Measurements from ENCODE around the gene ADCY7.
A peak's percentile ranks its signal among the peaks of the same experiment; 100 is the strongest.

Gene ADCY7

GRCh38 chr16:50276326-50276640 lies 9.9 kb downstream of the ADCY7 start:
- H3K9ac ChIP-seq (ENCODE audit: low read length) = no peak overlapping the region
- peaks cover 8% of the 10 kb centered on the region for H3K4me1 ChIP-seq (ENCODE audit: control insufficient read depth, insufficient read depth, low read depth, low read length)
- H3K27me3 ChIP-seq (ENCODE audit: control insufficient read depth in 1 of 2, insufficient read depth in 1 of 2, low read length in 2 of 2) = no peaks in the 10 kb centered on the region
- WGBS = 94% methylated on average over 2 of the region's 2 CpGs
- H2AK5ac ChIP-seq (ENCODE audit: low read length, severe bottlenecking) = no peak overlapping the region
- no peak overlapping the region for H2BK5ac ChIP-seq (ENCODE audit: low read depth, low read length, poor library complexity, severe bottlenecking)
- no peaks in the 10 kb centered on the region for H3K9me3 ChIP-seq (ENCODE audit: control insufficient read depth, low read length)
- H3K4me3 ChIP-seq (ENCODE audit: insufficient read depth in 1 of 2, low read depth in 1 of 2, low read length in 2 of 2) = no peak overlapping the region
- H3K4ac ChIP-seq (ENCODE audit: low read depth in 1 of 2, low read length in 2 of 2) = no peak overlapping the region
- H2BK15ac ChIP-seq (ENCODE audit: low read depth, poor library complexity, severe bottlenecking) = no peak overlapping the region
- H3K14ac ChIP-seq (ENCODE audit: low read length in 2 of 2) = no peak overlapping the region
- peaks cover 0 to 7% of the 10 kb centered on the region in 2 experiments for H3K36me3 ChIP-seq (ENCODE audit: control insufficient read depth in 1 of 2, insufficient read depth in 2 of 2, low read depth in 1 of 2, low read length in 2 of 2)
- peaks cover 25% of the 10 kb centered on the region for H3K79me1 ChIP-seq (replicated peaks; ENCODE audit: low read length, poor library complexity, severe bottlenecking)
- no peak overlapping the region for H3K23ac ChIP-seq (ENCODE audit: low read length in 2 of 2)
- H2BK12ac ChIP-seq (ENCODE audit: low read length in 2 of 2) = no peak overlapping the region
- H3K18ac ChIP-seq (ENCODE audit: low read depth in 1 of 2, low read length in 2 of 2) = no peak overlapping the region
- H2BK120ac ChIP-seq (ENCODE audit: low read depth, low read length) = no peak overlapping the region
- H3K27ac ChIP-seq (ENCODE audit: low read length, poor library complexity, severe bottlenecking) = no peak overlapping the region
- no peak overlapping the region for H4K8ac ChIP-seq (ENCODE audit: low read length)
- DNase-seq = no peak
- no peak overlapping the region for H2AFZ ChIP-seq (ENCODE audit: low read depth, low read length)
- H3K4me2 ChIP-seq (ENCODE audit: low read length, poor library complexity, severe bottlenecking) = no peak overlapping the region
- H4K91ac ChIP-seq (ENCODE audit: low read length) = no peak overlapping the region

GRCh38 chr16:50276801-50277555 lies 10.6 kb downstream of the ADCY7 start:
- Histone ChIP-seq H3K23ac (ENCODE audit: low read length in 2 of 2) (no peak overlapping the region), H3K27me3 (ENCODE audit: control insufficient read depth in 1 of 2, insufficient read depth in 1 of 2, low read length in 2 of 2) (no peaks in the 10 kb centered on the region), H4K8ac (ENCODE audit: low read length) (no peak overlapping the region), H3K9ac (ENCODE audit: low read length) (no peak overlapping the region), H2BK15ac (ENCODE audit: low read depth, poor library complexity, severe bottlenecking) (no peak overlapping the region), H2BK5ac (ENCODE audit: low read depth, low read length, poor library complexity, severe bottlenecking) (no peak overlapping the region), H2BK12ac (ENCODE audit: low read length in 2 of 2) (no peak overlapping the region), H2AK5ac (ENCODE audit: low read length, severe bottlenecking) (no peak overlapping the region), H3K4me2 (ENCODE audit: low read length, poor library complexity, severe bottlenecking) (no peak overlapping the region), H3K14ac (ENCODE audit: low read length in 2 of 2) (no peak overlapping the region), H3K4me3 (ENCODE audit: insufficient read depth in 1 of 2, low read depth in 1 of 2, low read length in 2 of 2) (no peak overlapping the region), H3K36me3 (ENCODE audit: control insufficient read depth in 1 of 2, insufficient read depth in 2 of 2, low read depth in 1 of 2, low read length in 2 of 2) (peaks cover 0 to 9% of the 10 kb centered on the region in 2 experiments), H3K18ac (ENCODE audit: low read depth in 1 of 2, low read length in 2 of 2) (no peak overlapping the region), H3K9me3 (ENCODE audit: control insufficient read depth, low read length) (no peaks in the 10 kb centered on the region), H2AFZ (ENCODE audit: low read depth, low read length) (no peak overlapping the region), H2BK120ac (ENCODE audit: low read depth, low read length) (no peak overlapping the region), H4K91ac (ENCODE audit: low read length) (no peak overlapping the region), H3K4ac (ENCODE audit: low read depth in 1 of 2, low read length in 2 of 2) (no peak overlapping the region), H3K4me1 (ENCODE audit: control insufficient read depth, insufficient read depth, low read depth, low read length) (peaks cover 8% of the 10 kb centered on the region), H3K79me1 (replicated peaks; ENCODE audit: low read length, poor library complexity, severe bottlenecking) (peaks cover 25% of the 10 kb centered on the region), H3K27ac (ENCODE audit: low read length, poor library complexity, severe bottlenecking) (no peak overlapping the region)
- DNase-seq = no peak
- 100% methylated on average over 1 of the region's 4 CpGs for WGBS

GRCh38 chr16:50278251-50278650 lies 11.9 kb downstream of the ADCY7 start:
- no peak overlapping the region for H3K23ac ChIP-seq (ENCODE audit: low read length in 2 of 2)
- no peak overlapping the region for H3K4me3 ChIP-seq (ENCODE audit: insufficient read depth in 1 of 2, low read depth in 1 of 2, low read length in 2 of 2)
- no peak overlapping the region for H3K18ac ChIP-seq (ENCODE audit: low read depth in 1 of 2, low read length in 2 of 2)
- H2BK5ac ChIP-seq (ENCODE audit: low read depth, low read length, poor library complexity, severe bottlenecking) = no peak overlapping the region
- no peaks in the 10 kb centered on the region for H3K9me3 ChIP-seq (ENCODE audit: control insufficient read depth, low read length)
- H2BK12ac ChIP-seq (ENCODE audit: low read length in 2 of 2) = no peak overlapping the region
- H4K8ac ChIP-seq (ENCODE audit: low read length) = no peak overlapping the region
- peaks cover 0 to 5% of the 10 kb centered on the region in 2 experiments for H3K36me3 ChIP-seq (ENCODE audit: control insufficient read depth in 1 of 2, insufficient read depth in 2 of 2, low read depth in 1 of 2, low read length in 2 of 2)
- no peak overlapping the region for H2AK5ac ChIP-seq (ENCODE audit: low read length, severe bottlenecking)
- no peak overlapping the region for H2BK120ac ChIP-seq (ENCODE audit: low read depth, low read length)
- H3K27me3 ChIP-seq (ENCODE audit: control insufficient read depth in 1 of 2, insufficient read depth in 1 of 2, low read length in 2 of 2) = no peaks in the 10 kb centered on the region
- DNase-seq = no peak
- no peak overlapping the region for H3K4me2 ChIP-seq (ENCODE audit: low read length, poor library complexity, severe bottlenecking)
- H2BK15ac ChIP-seq (ENCODE audit: low read depth, poor library complexity, severe bottlenecking) = no peak overlapping the region
- H3K4me1 ChIP-seq (ENCODE audit: control insufficient read depth, insufficient read depth, low read depth, low read length) = peaks cover 4% of the 10 kb centered on the region
- no peak overlapping the region for H3K4ac ChIP-seq (ENCODE audit: low read depth in 1 of 2, low read length in 2 of 2)
- H3K9ac ChIP-seq (ENCODE audit: low read length) = no peak overlapping the region
- H4K91ac ChIP-seq (ENCODE audit: low read length) = no peak overlapping the region
- no peak overlapping the region for H2AFZ ChIP-seq (ENCODE audit: low read depth, low read length)
- H3K27ac ChIP-seq (ENCODE audit: low read length, poor library complexity, severe bottlenecking) = no peak overlapping the region
- H3K14ac ChIP-seq (ENCODE audit: low read length in 2 of 2) = no peak overlapping the region
- WGBS = 50% methylated on average over 2 of the region's 3 CpGs
- H3K79me1 ChIP-seq (replicated peaks; ENCODE audit: low read length, poor library complexity, severe bottlenecking) = peaks cover 31% of the 10 kb centered on the region

GRCh38 chr16:50279504-50279865 lies 13.1 kb downstream of the ADCY7 start:
- H3K9me3 ChIP-seq (ENCODE audit: control insufficient read depth, low read length) = no peaks in the 10 kb centered on the region
- H2BK5ac ChIP-seq (ENCODE audit: low read depth, low read length, poor library complexity, severe bottlenecking) = no peak overlapping the region
- H2BK12ac ChIP-seq (ENCODE audit: low read length in 2 of 2) = no peak overlapping the region
- no peak overlapping the region for H2BK15ac ChIP-seq (ENCODE audit: low read depth, poor library complexity, severe bottlenecking)
- peak overlapping the region in 1 of 2 experiments; percentile 22 for H3K14ac ChIP-seq (ENCODE audit: low read length in 2 of 2)
- WGBS = 88% methylated on average over 2 of the region's 2 CpGs
- H2AK5ac ChIP-seq (ENCODE audit: low read length, severe bottlenecking) = no peak overlapping the region
- H3K27ac ChIP-seq (ENCODE audit: low read length, poor library complexity, severe bottlenecking) = no peak overlapping the region
- DNase-seq = no peak
- no peaks in the 10 kb centered on the region for H3K27me3 ChIP-seq (ENCODE audit: control insufficient read depth in 1 of 2, insufficient read depth in 1 of 2, low read length in 2 of 2)
- no peak overlapping the region for H2AFZ ChIP-seq (ENCODE audit: low read depth, low read length)
- no peak overlapping the region for H4K8ac ChIP-seq (ENCODE audit: low read length)
- peaks cover 0 to 5% of the 10 kb centered on the region in 2 experiments for H3K36me3 ChIP-seq (ENCODE audit: control insufficient read depth in 1 of 2, insufficient read depth in 2 of 2, low read depth in 1 of 2, low read length in 2 of 2)
- no peak overlapping the region for H3K4ac ChIP-seq (ENCODE audit: low read depth in 1 of 2, low read length in 2 of 2)
- H3K4me2 ChIP-seq (ENCODE audit: low read length, poor library complexity, severe bottlenecking) = no peak overlapping the region
- H2BK120ac ChIP-seq (ENCODE audit: low read depth, low read length) = no peak overlapping the region
- H3K4me3 ChIP-seq (ENCODE audit: insufficient read depth in 1 of 2, low read depth in 1 of 2, low read length in 2 of 2) = no peak overlapping the region
- peaks cover 32% of the 10 kb centered on the region for H3K79me1 ChIP-seq (replicated peaks; ENCODE audit: low read length, poor library complexity, severe bottlenecking)
- peaks cover 7% of the 10 kb centered on the region for H3K4me1 ChIP-seq (ENCODE audit: control insufficient read depth, insufficient read depth, low read depth, low read length)
- no peak overlapping the region for H3K23ac ChIP-seq (ENCODE audit: low read length in 2 of 2)
- no peak overlapping the region for H3K18ac ChIP-seq (ENCODE audit: low read depth in 1 of 2, low read length in 2 of 2)
- H4K91ac ChIP-seq (ENCODE audit: low read length) = no peak overlapping the region
- H3K9ac ChIP-seq (ENCODE audit: low read length) = no peak overlapping the region
